Esophagus squamous epithelium (tissue), 5 donors: ENCODE measurements around the gene TAPBPL. TPM values are rescaled to one million over a fixed set of nuclear protein-coding genes. Genes with fewer than 3 reads are reported as not detected.
A peak's percentile ranks its signal among the peaks of the same experiment; 100 is the strongest.

Experiments used
- DNase-seq: peaks from one replicate; lab custom pipeline; 2025; lab: John Stamatoyannopoulos, UW
- H3K27ac ChIP-seq, 4 donors: fragments of 200-600 bp; sonication (generic); one replicate each; pipeline ENCODE4 v1.5.1; 2016 to 2019; ENCODE audit warnings: mild to moderate bottlenecking in 1 of 4
- H3K27me3 ChIP-seq, 4 donors: fragments of 200-600 bp; sonication (generic); 1 replicate in 3 of 4; 2 replicates in 1 of 4; pipeline versions ENCODE4 v1.5.1 to v1.6.0; 2017 to 2021; ENCODE audit warnings: antibody characterized with exemption in 1 of 4
- H3K36me3 ChIP-seq, 3 donors: fragments of 200-600 bp; sonication (generic); one replicate each; pipeline ENCODE4 v1.5.1; 2016 to 2019
- H3K4me1 ChIP-seq, 3 donors: fragments of 200-600 bp; sonication (generic); one replicate each; pipeline ENCODE4 v1.5.1; 2017 to 2019
- H3K4me3 ChIP-seq, 4 donors: fragments of 200-600 bp; sonication (generic); 1 replicate in 3 of 4; 2 replicates in 1 of 4; pipeline ENCODE4 v1.5.1; 2016 to 2019; ENCODE audit warnings: mild to moderate bottlenecking in 2 of 4, moderate library complexity in 1 of 4
- H3K9me3 ChIP-seq, 3 donors: fragments of 200-600 bp; sonication (generic); one replicate each; pipeline ENCODE4 v1.5.1; 2016 to 2019
- CTCF ChIP-seq, 6 experiments: fragments of 450-650 bp in 4 of 6; fragments of 200-600 bp in 2 of 6; sonication (generic) in 2 of 6; IDR thresholded peaks; one replicate each; pipeline ENCODE4 v1.5.1; 2016 to 2019; ENCODE audit warnings: antibody characterized with exemption in 6 of 6, mild to moderate bottlenecking in 4 of 6, moderate library complexity in 4 of 6
- POLR2A ChIP-seq, 4 donors: fragments of 450-650 bp; IDR thresholded peaks; one replicate each; pipeline ENCODE4 v1.6.1; 2017; ENCODE audit warnings: antibody characterized with exemption in 4 of 4, mild to moderate bottlenecking in 4 of 4, moderate library complexity in 3 of 4
- WGBS, 2 donors: methylation state at CpG; one replicate each; pipeline ENCODE4 v1.1.5; 2018; 5-methylcytosine and 5-hydroxymethylcytosine counted together
- intact Hi-C: fragments of 100-400 bp; cut with DNase I; formaldehyde crosslinking; loops from one replicate; pipeline ENCODE4 v1.15.0; 2022
- total RNA-seq, 4 donors: library from RNA; depleted of rRNA; stranded (reverse); fragments of >200 nt; gene quantifications; one replicate each; pipeline ENCODE4 v1.1.0, GENCODE V29; 2016
- donor health status: DM: yes; HTN: yes; CAD: no.

TAPBPL gene
- total RNA-seq, 4 donors from 2014 or later: 7.7 to 25.6 (median 18.2) TPM

GRCh38 chr12:6459004-6459337 lies 7.1 kb downstream of the TAPBPL start:
- intact Hi-C loops: no loop called here
- Histone ChIP-seq H3K4me1 (peaks cover 0 to 36% (median 18%) of the 10 kb centered on the region in 3 donors), H3K27me3 (no peaks in the 10 kb centered on the region), H3K36me3 (peaks cover under 1 to 94% (median 50%) of the 10 kb centered on the region in 3 donors), H3K9me3 (no peaks in the 10 kb centered on the region), H3K27ac (no peak overlapping the region), H3K4me3 (no peak overlapping the region)
- DNase-seq: no peak
- TF ChIP-seq POLR2A (IDR thresholded peaks at IDR 0.05): no peak
- no peak for TF ChIP-seq CTCF (IDR thresholded peaks at IDR 0.05)
- 91 to 100% methylated on average over 1 to 2 of the region's 2 CpGs for WGBS, 2 donors

GRCh38 chr12:6460751-6461371 lies 9.0 kb downstream of the TAPBPL start:
- TF ChIP-seq POLR2A (IDR thresholded peaks at IDR 0.05) (no peak), CTCF (IDR thresholded peaks at IDR 0.05) (no peak)
- Histone ChIP-seq H3K27me3 (no peaks in the 10 kb centered on the region), H3K27ac (peak overlapping the region; percentile 1 to 81 (median 51)), H3K4me1 (peaks cover 0 to 48% (median 21%) of the 10 kb centered on the region in 3 donors), H3K9me3 (no peaks in the 10 kb centered on the region), H3K4me3 (no peak overlapping the region), H3K36me3 (peaks cover 12 to 95% (median 44%) of the 10 kb centered on the region in 3 donors)
- no peak for DNase-seq
- intact Hi-C loops: loop anchor here (5.0 to 10.0 kb wide), 2 partner anchors 34 to 136 kb away; no protein-coding TSS in a partner anchor
- WGBS, 2 donors: 80 to 83% methylated on average over 3 to 8 of the region's 10 CpGs

GRCh38 chr12:6461401-6462233 lies 9.8 kb downstream of the TAPBPL start:
- Histone ChIP-seq H3K4me1 (peaks cover 0 to 55% (median 21%) of the 10 kb centered on the region in 3 donors), H3K9me3 (no peaks in the 10 kb centered on the region), H3K27ac (peak overlapping the region; percentile 1 to 81 (median 51)), H3K4me3 (no peak overlapping the region), H3K36me3 (peaks cover 12 to 97% (median 44%) of the 10 kb centered on the region in 3 donors), H3K27me3 (no peaks in the 10 kb centered on the region)
- peak; percentile 65 for DNase-seq
- no peak for TF ChIP-seq CTCF (IDR thresholded peaks at IDR 0.05)
- 52 to 60% methylated on average over 8 to 11 of the region's 15 CpGs for WGBS, 2 donors
- intact Hi-C loops: loop anchor here (5.0 to 10.0 kb wide), 2 partner anchors 34 to 137 kb away; no protein-coding TSS in a partner anchor

GRCh38 chr12:6462234-6462995 lies 10.6 kb downstream of the TAPBPL start:
- intact Hi-C loops: loop anchor here (5.0 to 10.0 kb wide), 2 partner anchors 35 to 138 kb away; no protein-coding TSS in a partner anchor
- DNase-seq: no peak
- no peak for TF ChIP-seq POLR2A (IDR thresholded peaks at IDR 0.05)
- TF ChIP-seq CTCF (IDR thresholded peaks at IDR 0.05): no peak
- no peak overlapping the region for H3K4me3 ChIP-seq
- peaks cover 12 to 92% (median 39%) of the 10 kb centered on the region in 3 donors for H3K36me3 ChIP-seq
- H3K4me1 ChIP-seq: peaks cover 0 to 62% (median 21%) of the 10 kb centered on the region in 3 donors
- H3K27ac ChIP-seq: peak overlapping the region; percentile 16 to 81 (median 51)
- 74 to 82% methylated on average over 13 to 14 of the region's 14 CpGs for WGBS, 2 donors
- H3K27me3 ChIP-seq: no peaks in the 10 kb centered on the region
- no peaks in the 10 kb centered on the region for H3K9me3 ChIP-seq
